Heart left ventricle (tissue), 13 donors: ENCODE results near the gene NAALADL2.

Experiments used
- CTCF ChIP-seq, 12 donors: fragments of 200-600 bp; sonication (generic) in 4 of 12; IDR thresholded peaks; one replicate each; pipeline versions ENCODE4 v1.5.0 to v1.8.0; 2018 to 2022; ENCODE audit warnings: antibody characterized with exemption in 12 of 12, mild to moderate bottlenecking in 5 of 12
- POLR2A ChIP-seq, 2 donors: fragments of 450-650 bp; IDR thresholded peaks; one replicate each; pipeline ENCODE4 v1.6.1; 2017; ENCODE audit warnings: antibody characterized with exemption in 2 of 2, mild to moderate bottlenecking in 2 of 2, moderate library complexity in 2 of 2
- donor health status: ischemic (EF 13 %, LVEDD 7.1; RV severe dilation, severe dysfunction).
- donor health status: DM: no; HTN: yes; CAD: no.
- donor health status: DM: no; HTN: no; CAD: no.
- donor health status: ischemic (EF 25% LVEDD 6.9; RV normal size, moderate dysfunction).
- donor health status: ischemic (EF 25% LVEDD 5.7; RV mildly dilated, moderate dysfunction).
- donor health status: ischemic (EF 35%, LVEDD 5.7; RV mildly dilated, moderate dysfunction).
- donor health status: nonischemic (EF 11% LVEDD 7.7; RV severe dilation, severe dysfunction).
- donor health status: DM: yes; HTN: yes; CAD: no.
- donor health status: PGD.
- donor health status: ischemic (EF 29% LVEDD 5.4; RV normal size, mild dysfunction).
- donor health status: nonischemic (EF 23%, LVEDD 6.1; RV moderate dilation, normal function).

- TF ChIP-seq POLR2A (IDR thresholded peaks at IDR 0.05) (no peak), CTCF (IDR thresholded peaks at IDR 0.05) (no peak)
These were observed 33.1 kb upstream of the NAALADL2 start for GRCh38 chr3:174826069-174826468.
